CD14-positive monocyte (primary cell): Measurements from ENCODE around the gene JMJD7. TPM values are rescaled to one million over a fixed set of nuclear protein-coding genes. Genes with fewer than 3 reads are reported as not detected.

Source experiments
- DNase-seq, 3 donors: peaks; one replicate each; pipeline ENCODE4 v3.0.0-alpha.2; 2011 to 2022
- H2AFZ ChIP-seq: 2 replicates; pipeline ENCODE4 v1.6.0; 2012; ENCODE audit warnings: mild to moderate bottlenecking, low read depth, low read length, inconsistent platforms; ENCODE audit not compliant: insufficient read depth, poor library complexity, severe bottlenecking
- H3K27ac ChIP-seq, 2 donors: 1 replicate in 1 of 2; 2 replicates in 1 of 2; pipeline ENCODE4 v1.5.1; 2012 to 2013; ENCODE audit warnings: low read length in 2 of 2, control low read depth in 1 of 2, inconsistent platforms in 1 of 2, low read depth in 1 of 2, mild to moderate bottlenecking in 1 of 2
- H3K27me3 ChIP-seq, 2 donors: one replicate each; pipeline versions ENCODE4 v1.6.0 to v1.6.1; 2011 to 2013; ENCODE audit warnings: low read length in 2 of 2; ENCODE audit not compliant: control insufficient read depth in 2 of 2, insufficient read depth in 2 of 2
- H3K36me3 ChIP-seq, 2 donors: replicated peaks in 1 of 2; 1 replicate in 1 of 2; 2 replicates in 1 of 2; pipeline versions ENCODE4 v1.5.1 to v1.6.1; 2012 to 2013; ENCODE audit warnings: low read length in 2 of 2, control low read depth in 1 of 2, inconsistent platforms in 1 of 2, mild to moderate bottlenecking in 1 of 2; ENCODE audit not compliant: insufficient read depth in 2 of 2, control insufficient read depth in 1 of 2
- H3K4me1 ChIP-seq, 2 donors: 1 replicate in 1 of 2; 2 replicates in 1 of 2; pipeline versions ENCODE4 v1.5.1 to v1.6.1; 2012 to 2013; ENCODE audit warnings: low read length in 2 of 2, control low read depth in 1 of 2, inconsistent platforms in 1 of 2, mild to moderate bottlenecking in 1 of 2, moderate library complexity in 1 of 2; ENCODE audit not compliant: insufficient read depth in 2 of 2, control insufficient read depth in 1 of 2
- H3K4me2 ChIP-seq: replicated peaks from 2 replicates; pipeline ENCODE3; 2012; ENCODE audit warnings: low read length, moderate library complexity, mild to moderate bottlenecking; ENCODE audit not compliant: poor library complexity, severe bottlenecking; ENCODE audit errors: extremely low read depth
- H3K4me3 ChIP-seq, 3 experiments: fragments of 200-600 bp in 1 of 3; sonication (generic) in 1 of 3; replicated peaks in 1 of 3; 1 replicate in 2 of 3; 2 replicates in 1 of 3; pipeline ENCODE4 v1.5.1; 2011 to 2013; ENCODE audit warnings: low read length in 3 of 3, mild to moderate bottlenecking in 3 of 3, control low read depth in 2 of 3, low read depth in 2 of 3, inconsistent platforms in 1 of 3, moderate library complexity in 1 of 3
- H3K79me2 ChIP-seq: 2 replicates; pipeline ENCODE4 v1.6.0; 2012; ENCODE audit warnings: mild to moderate bottlenecking, control low read depth, inconsistent platforms, low read length, moderate library complexity; ENCODE audit not compliant: insufficient read depth
- H3K9ac ChIP-seq: 2 replicates; pipeline ENCODE4 v1.6.0; 2017; ENCODE audit warnings: low read length, mild to moderate bottlenecking; ENCODE audit not compliant: insufficient read depth, poor library complexity, severe bottlenecking
- H3K9me3 ChIP-seq, 2 donors: replicated peaks in 1 of 2; 1 replicate in 1 of 2; 2 replicates in 1 of 2; pipeline versions ENCODE4 v1.5.1 to v1.6.1; 2012 to 2013; ENCODE audit warnings: low read length in 2 of 2, control low read depth in 1 of 2; ENCODE audit not compliant: control insufficient read depth in 1 of 2, insufficient read depth in 1 of 2
- H4K20me1 ChIP-seq: 2 replicates; pipeline ENCODE4 v1.6.0; 2012; ENCODE audit warnings: mild to moderate bottlenecking, low read length, control low read depth, moderate library complexity; ENCODE audit not compliant: insufficient read depth
- H3K27ac Mint-ChIP-seq, 7 donors: one replicate each; pipeline ENCODE4 v1.8.0; 2020; ENCODE audit warnings: mild to moderate bottlenecking in 7 of 7, mixed read lengths in 7 of 7, moderate library complexity in 6 of 7, inconsistent platforms in 2 of 7
- H3K27me3 Mint-ChIP-seq, 3 donors: one replicate each; pipeline ENCODE4 v1.8.0; 2021 to 2022; ENCODE audit warnings: low read depth in 3 of 3, mild to moderate bottlenecking in 3 of 3, mixed read lengths in 3 of 3, moderate library complexity in 3 of 3, inconsistent platforms in 1 of 3
- H3K36me3 Mint-ChIP-seq, 2 donors: one replicate each; pipeline ENCODE4 v1.8.0; 2020; ENCODE audit warnings: mixed read lengths in 2 of 2, inconsistent platforms in 1 of 2, mild to moderate bottlenecking in 1 of 2
- H3K4me1 Mint-ChIP-seq: one replicate; pipeline ENCODE4 v1.8.0; 2020; ENCODE audit warnings: mild to moderate bottlenecking, mixed read lengths
- H3K4me3 Mint-ChIP-seq, 2 donors: one replicate each; pipeline ENCODE4 v1.8.0; 2020; ENCODE audit warnings: mild to moderate bottlenecking in 2 of 2, mixed read lengths in 2 of 2, moderate library complexity in 1 of 2
- H3K9me3 Mint-ChIP-seq, 7 donors: one replicate each; pipeline ENCODE4 v1.8.0; 2020 to 2022; ENCODE audit warnings: mixed read lengths in 7 of 7, mild to moderate bottlenecking in 6 of 7, moderate library complexity in 6 of 7, inconsistent platforms in 2 of 7
- CTCF ChIP-seq: fragments of 200-600 bp; IDR thresholded peaks from one replicate; pipeline ENCODE4 v1.8.0; 2022; ENCODE audit warnings: antibody characterized with exemption, mild to moderate bottlenecking
- WGBS: methylation state at CpG from one replicate; pipeline ENCODE4 v1.1.5; 2013; ENCODE audit warnings: missing lambda C conversion rate; ENCODE audit not compliant: insufficient coverage; 5-methylcytosine and 5-hydroxymethylcytosine counted together
- intact Hi-C, 2 donors: fragments of 100-400 bp; cut with micrococcal nuclease; formaldehyde crosslinking; loops; one replicate each; pipeline versions ENCODE4 v1.15.0 to v1.15.1; 2023
- polyA plus RNA-seq, 3 donors: library from polyadenylated mRNA; depleted of rRNA in 1 of 3; unstranded in 2 of 3; stranded (reverse) in 1 of 3; fragments of 300-500 nt in 2 of 3; fragments of >200 nt in 1 of 3; fragmentation: Illumina TruSeq in 2 of 3; gene quantifications; 1 replicate in 2 of 3; 2 replicates in 1 of 3; pipeline ENCODE4 v1.2.3, GENCODE V29; 2012 to 2021

Gene JMJD7
- polyA plus RNA-seq, 3 donors: 11.3 to 18.8 (median 15.2) TPM

GRCh38 chr15:41849861-41850260, 22.0 kb downstream of the JMJD7 start:
- no peak overlapping the region for H3K27ac ChIP-seq
- Mint-ChIP-seq H3K27me3 (peaks cover 0 to 10% (median 9%) of the 10 kb centered on the region in 3 donors), H3K4me3 (no peak overlapping the region), H3K36me3 (peaks cover 37 to 43% of the 10 kb centered on the region in 2 donors), H3K27ac (no peak overlapping the region), H3K4me1 (no peaks in the 10 kb centered on the region), H3K9me3 (no peaks in the 10 kb centered on the region)
- H3K9me3 ChIP-seq: no peaks in the 10 kb centered on the region
- H3K36me3 ChIP-seq: peaks cover 39 to 42% of the 10 kb centered on the region in 2 donors
- no peak overlapping the region for H3K9ac ChIP-seq
- 86% methylated on average over 5 of the region's 8 CpGs for WGBS
- H3K4me3 ChIP-seq: no peak overlapping the region
- H3K4me2 ChIP-seq: no peak overlapping the region
- no peaks in the 10 kb centered on the region for H3K27me3 ChIP-seq
- intact Hi-C loops: no loop called here
- no peak overlapping the region for H2AFZ ChIP-seq
- H3K4me1 ChIP-seq: no peaks in the 10 kb centered on the region
- no peak for DNase-seq
- no peak for TF ChIP-seq CTCF
- H3K79me2 ChIP-seq: no peaks in the 10 kb centered on the region
- H4K20me1 ChIP-seq: no peaks in the 10 kb centered on the region

- Histone ChIP-seq H3K27me3 (no peaks in the 10 kb centered on the region), H3K36me3 (peaks cover 33 to 34% of the 10 kb centered on the region in 2 donors), H2AFZ (no peak overlapping the region), H3K9ac (no peak overlapping the region), H3K4me1 (no peaks in the 10 kb centered on the region), H3K79me2 (no peaks in the 10 kb centered on the region), H3K27ac (no peak overlapping the region), H4K20me1 (no peaks in the 10 kb centered on the region), H3K4me2 (no peak overlapping the region), H3K9me3 (no peaks in the 10 kb centered on the region), H3K4me3 (no peak overlapping the region)
- DNase-seq: no peak
- Mint-ChIP-seq H3K9me3 (no peaks in the 10 kb centered on the region), H3K4me1 (no peaks in the 10 kb centered on the region), H3K27ac (no peak overlapping the region), H3K4me3 (no peak overlapping the region), H3K27me3 (peaks cover 0 to 10% (median 9%) of the 10 kb centered on the region in 3 donors), H3K36me3 (peaks cover 34 to 36% of the 10 kb centered on the region in 2 donors)
- 82% methylated on average over 8 of the region's 16 CpGs for WGBS
- intact Hi-C loops: no loop called here
- no peak for TF ChIP-seq CTCF
Observed at GRCh38 chr15:41850482-41851166, 22.7 kb downstream of the JMJD7 start.
